NCI-H1417 (cell line): ENCODE measurements around the gene GLP1R.
"Not testable (repeated sequence)": the region's sequence is repeated elsewhere in the genome, so short reads cannot be mapped to it uniquely, and the experiment has no call there.

Experiments used
- DNase-seq, 3 experiments: peaks; one replicate each; lab custom pipeline; 2025; lab: John Stamatoyannopoulos, UW

The GLP1R gene

DNA sequence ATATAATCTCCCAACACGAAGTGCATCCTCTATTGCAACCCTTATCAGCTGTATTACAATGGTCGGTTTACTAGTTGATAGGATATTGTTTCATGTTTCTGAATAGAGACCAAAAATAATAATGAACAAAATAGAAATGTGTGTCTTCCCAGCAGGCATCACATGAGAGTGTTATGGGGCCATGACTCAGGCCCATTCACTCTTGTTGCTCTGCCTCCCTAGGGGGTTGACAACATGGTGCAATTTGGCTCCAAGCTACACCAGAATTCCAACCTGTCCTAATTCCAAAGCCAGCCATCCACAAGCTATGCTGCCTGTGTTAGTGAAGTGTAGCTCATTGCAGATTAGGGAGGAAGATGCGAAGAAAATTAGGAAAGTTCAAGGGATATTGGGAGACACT is 79.5 kb downstream of the GLP1R start:
- DNase-seq = no peak

DNA sequence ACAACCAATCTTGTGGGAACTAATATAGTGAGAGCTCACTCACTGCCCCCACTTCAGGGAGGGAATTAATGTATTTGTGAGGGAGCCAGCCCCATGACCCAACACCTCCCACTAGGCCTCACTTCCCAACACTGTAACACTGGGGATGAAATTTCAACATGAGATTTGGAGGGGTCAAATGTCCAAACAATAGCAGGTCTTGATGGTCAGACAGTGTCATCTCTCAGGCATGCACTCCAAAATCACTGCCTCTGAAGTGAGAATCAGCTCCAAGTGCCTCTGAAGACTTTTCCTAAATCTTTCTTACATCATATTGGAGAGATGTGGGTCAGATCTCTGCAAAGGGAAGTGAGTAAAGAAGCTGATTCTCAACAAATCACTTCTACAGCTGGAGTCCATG is 80.3 kb downstream of the GLP1R start:
- DNase-seq = no peak

DNA sequence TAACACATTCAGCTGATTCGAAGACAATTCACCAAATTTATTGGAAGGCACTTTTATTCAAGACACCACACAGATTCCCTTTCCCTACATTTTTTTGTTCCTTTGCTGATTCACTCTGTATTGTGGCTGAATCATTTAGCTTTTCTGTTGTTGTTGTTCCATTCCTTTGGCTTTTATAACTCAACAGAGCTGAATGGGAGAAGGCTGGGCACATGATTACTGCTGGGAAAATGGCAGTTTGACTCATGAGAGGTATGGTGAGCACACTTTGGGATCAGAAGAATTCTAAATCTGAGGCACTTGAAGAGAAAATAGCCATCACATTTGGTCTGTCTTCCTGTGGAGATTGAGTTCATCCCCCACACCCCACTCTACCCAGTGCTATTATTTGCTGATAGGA is 82.1 kb downstream of the GLP1R start:
- DNase-seq = no peak

DNA sequence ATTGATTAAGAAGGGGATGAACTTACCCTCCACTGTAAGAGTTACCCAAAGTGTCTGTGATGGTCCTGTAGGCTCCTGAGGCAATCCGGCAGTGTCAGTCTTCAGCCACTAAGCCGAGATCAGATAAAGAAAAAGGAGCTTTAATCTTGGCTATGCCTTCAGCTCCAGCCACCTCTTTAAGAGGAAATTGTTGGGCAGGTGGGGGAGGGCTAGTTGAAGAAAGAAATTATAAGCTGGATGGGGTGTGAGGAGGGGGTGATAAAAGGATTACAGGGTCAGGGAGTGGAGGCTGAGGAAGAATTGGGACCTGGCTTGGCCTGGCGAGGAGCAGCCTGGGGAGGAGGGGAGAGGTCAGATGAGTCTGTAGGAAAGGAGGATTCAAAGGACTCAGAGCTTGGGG is 86.2 kb downstream of the GLP1R start:
- not testable (repeated sequence) for DNase-seq

DNA sequence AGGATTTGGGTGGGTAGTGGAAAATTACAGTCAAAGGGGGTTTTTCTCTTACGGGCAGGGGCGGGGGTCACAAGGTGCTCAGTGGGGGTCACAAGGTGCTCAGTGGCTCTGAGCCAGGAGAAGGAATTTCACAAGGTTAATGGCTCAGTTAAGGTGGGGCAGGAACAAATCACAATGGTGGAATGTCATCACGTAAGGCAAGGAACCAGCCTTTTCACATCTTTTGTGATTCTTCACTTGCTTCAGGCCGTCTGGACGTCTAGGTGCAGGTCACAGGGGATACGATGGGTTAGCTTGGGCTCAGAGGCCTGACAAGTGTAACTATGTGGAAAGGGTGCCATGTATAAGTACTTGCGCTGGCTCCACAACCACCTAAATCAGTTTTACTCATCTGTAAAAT is 87.6 kb downstream of the GLP1R start:
- not testable (repeated sequence) for DNase-seq

DNA sequence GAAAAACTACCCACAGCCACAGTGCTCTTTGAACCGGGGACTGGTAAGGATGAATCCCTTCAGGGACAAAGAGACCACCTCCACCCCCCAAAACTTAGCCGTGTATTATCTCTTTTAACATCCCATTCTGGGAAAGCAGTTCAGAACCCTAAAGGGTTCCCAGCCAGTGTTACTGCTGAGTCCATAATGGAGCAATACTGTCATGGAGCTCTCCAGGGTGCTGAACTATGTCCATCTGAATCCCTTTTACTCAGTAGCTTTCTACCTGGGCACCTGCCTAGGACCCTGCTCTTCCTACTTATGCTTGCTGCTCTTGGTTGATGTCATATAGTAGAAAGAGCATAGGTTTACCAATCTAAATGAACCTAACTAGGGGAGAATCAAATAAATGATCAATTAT is 88.7 kb downstream of the GLP1R start:
- no peak for DNase-seq
